ENCODE data around the gene BANP.

DNA sequence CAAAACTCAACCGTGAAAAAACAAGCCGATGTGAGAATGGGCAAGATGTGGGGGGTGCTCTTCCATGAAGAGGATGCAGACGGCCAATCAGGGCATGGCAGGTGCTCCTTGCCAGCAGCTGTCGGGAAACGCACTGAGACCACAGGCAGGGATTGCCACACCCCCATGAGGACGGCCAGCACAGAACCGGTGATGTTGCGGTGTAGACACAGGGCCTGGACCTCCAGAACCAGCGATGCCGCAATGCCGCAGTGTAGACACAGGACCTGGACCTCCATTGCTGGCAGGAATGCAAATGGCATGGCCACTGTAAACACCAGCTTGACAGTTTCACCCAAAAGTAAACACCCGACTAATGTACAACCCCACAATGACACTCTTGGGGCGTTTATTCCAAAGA lies 164.9 kb downstream of the BANP start:
- no peak for TF ChIP-seq CTCF (IDR thresholded peaks at IDR 0.05)
- no peak for TF ChIP-seq POLR2AphosphoS5 (IDR thresholded peaks at IDR 0.05)

All from breast epithelium (tissue), 3 donors.